ENCODE data around the gene SOWAHA.

- TF ChIP-seq POLR2A (IDR thresholded peaks at IDR 0.05) (no peak), CTCF (IDR thresholded peaks at IDR 0.05) (no peak)
Measured at GRCh38 chr5:132779961-132780360, 33.1 kb upstream of the SOWAHA start.

Data from prostate gland (tissue), 2 donors.